ENCODE data around the gene CPED1.

CPED1 gene

GRCh38 chr7:121069346-121070100 is 81.0 kb downstream of the CPED1 start:
- TF ChIP-seq REST (IDR thresholded peaks at IDR 0.05; ENCODE audit: insufficient read depth in 1 of 2, low read depth in 2 of 2, low read length in 2 of 2) (no peak), SIN3A (IDR thresholded peaks at IDR 0.05; ENCODE audit: borderline replicate concordance, insufficient read depth, low read length) (no peak), TAF1 (IDR thresholded peaks at IDR 0.05; ENCODE audit: borderline replicate concordance, insufficient read depth, low read length) (no peak), POLR2AphosphoS5 (IDR thresholded peaks at IDR 0.05; ENCODE audit: low read depth, low read length) (no peak), FOXP2 (optimal IDR thresholded peaks at IDR 0.05; ENCODE audit: borderline replicate concordance, extremely low read depth, extremely low read length, insufficient read depth) (no peak)

GRCh38 chr7:121071132-121071531 is 82.6 kb downstream of the CPED1 start:
- no peak for TF ChIP-seq POLR2AphosphoS5 (IDR thresholded peaks at IDR 0.05; ENCODE audit: low read depth, low read length)
- TF ChIP-seq SIN3A (IDR thresholded peaks at IDR 0.05; ENCODE audit: borderline replicate concordance, insufficient read depth, low read length): no peak
- no peak for TF ChIP-seq TAF1 (IDR thresholded peaks at IDR 0.05; ENCODE audit: borderline replicate concordance, insufficient read depth, low read length)
- no peak for TF ChIP-seq REST (IDR thresholded peaks at IDR 0.05; ENCODE audit: insufficient read depth in 1 of 2, low read depth in 2 of 2, low read length in 2 of 2)
- TF ChIP-seq FOXP2 (optimal IDR thresholded peaks at IDR 0.05; ENCODE audit: borderline replicate concordance, extremely low read depth, extremely low read length, insufficient read depth): no peak

- TF ChIP-seq POLR2AphosphoS5 (IDR thresholded peaks at IDR 0.05; ENCODE audit: low read depth, low read length) (no peak), REST (IDR thresholded peaks at IDR 0.05; ENCODE audit: insufficient read depth in 1 of 2, low read depth in 2 of 2, low read length in 2 of 2) (no peak), TAF1 (IDR thresholded peaks at IDR 0.05; ENCODE audit: borderline replicate concordance, insufficient read depth, low read length) (no peak), FOXP2 (optimal IDR thresholded peaks at IDR 0.05; ENCODE audit: borderline replicate concordance, extremely low read depth, extremely low read length, insufficient read depth) (no peak), SIN3A (IDR thresholded peaks at IDR 0.05; ENCODE audit: borderline replicate concordance, insufficient read depth, low read length) (no peak)
Measured at GRCh38 chr7:121071662-121072061, 83.2 kb downstream of the CPED1 start.

- TF ChIP-seq SIN3A (IDR thresholded peaks at IDR 0.05; ENCODE audit: borderline replicate concordance, insufficient read depth, low read length) (no peak), FOXP2 (optimal IDR thresholded peaks at IDR 0.05; ENCODE audit: borderline replicate concordance, extremely low read depth, extremely low read length, insufficient read depth) (no peak), TAF1 (IDR thresholded peaks at IDR 0.05; ENCODE audit: borderline replicate concordance, insufficient read depth, low read length) (no peak), REST (IDR thresholded peaks at IDR 0.05; ENCODE audit: insufficient read depth in 1 of 2, low read depth in 2 of 2, low read length in 2 of 2) (no peak), POLR2AphosphoS5 (IDR thresholded peaks at IDR 0.05; ENCODE audit: low read depth, low read length) (no peak)
Measured at GRCh38 chr7:121072826-121073225, 84.3 kb downstream of the CPED1 start.
